ENCODE measurements around the gene MOB3A.

- no peak for TF ChIP-seq CTCF (IDR thresholded peaks at IDR 0.05; ENCODE audit: low read length)
- no peak for TF ChIP-seq EZH2 (optimal IDR thresholded peaks at IDR 0.05; ENCODE audit: low read depth, low read length)
- no peak for TF ChIP-seq EZH2phosphoT487 (IDR thresholded peaks at IDR 0.05; ENCODE audit: low read length)
Observed at GRCh38 chr19:2022289-2022688, 73.8 kb downstream of the MOB3A start.
